CD14-positive monocyte (primary cell): ENCODE data around the gene ARFGAP1. TPM values are rescaled to one million over a fixed set of nuclear protein-coding genes. Genes with fewer than 3 reads are reported as not detected.

ENCODE experiments used
- DNase-seq, 3 donors: peaks; one replicate each; pipeline ENCODE4 v3.0.0-alpha.2; 2011 to 2022
- H2AFZ ChIP-seq: 2 replicates; pipeline ENCODE4 v1.6.0; 2012; ENCODE audit warnings: mild to moderate bottlenecking, low read depth, low read length, inconsistent platforms; ENCODE audit not compliant: insufficient read depth, poor library complexity, severe bottlenecking
- H3K27ac ChIP-seq, 2 donors: 1 replicate in 1 of 2; 2 replicates in 1 of 2; pipeline ENCODE4 v1.5.1; 2012 to 2013; ENCODE audit warnings: low read length in 2 of 2, control low read depth in 1 of 2, inconsistent platforms in 1 of 2, low read depth in 1 of 2, mild to moderate bottlenecking in 1 of 2
- H3K27me3 ChIP-seq, 2 donors: one replicate each; pipeline versions ENCODE4 v1.6.0 to v1.6.1; 2011 to 2013; ENCODE audit warnings: low read length in 2 of 2; ENCODE audit not compliant: control insufficient read depth in 2 of 2, insufficient read depth in 2 of 2
- H3K36me3 ChIP-seq, 2 donors: replicated peaks in 1 of 2; 1 replicate in 1 of 2; 2 replicates in 1 of 2; pipeline versions ENCODE4 v1.5.1 to v1.6.1; 2012 to 2013; ENCODE audit warnings: low read length in 2 of 2, control low read depth in 1 of 2, inconsistent platforms in 1 of 2, mild to moderate bottlenecking in 1 of 2; ENCODE audit not compliant: insufficient read depth in 2 of 2, control insufficient read depth in 1 of 2
- H3K4me1 ChIP-seq, 2 donors: 1 replicate in 1 of 2; 2 replicates in 1 of 2; pipeline versions ENCODE4 v1.5.1 to v1.6.1; 2012 to 2013; ENCODE audit warnings: low read length in 2 of 2, control low read depth in 1 of 2, inconsistent platforms in 1 of 2, mild to moderate bottlenecking in 1 of 2, moderate library complexity in 1 of 2; ENCODE audit not compliant: insufficient read depth in 2 of 2, control insufficient read depth in 1 of 2
- H3K4me2 ChIP-seq: replicated peaks from 2 replicates; pipeline ENCODE3; 2012; ENCODE audit warnings: low read length, moderate library complexity, mild to moderate bottlenecking; ENCODE audit not compliant: poor library complexity, severe bottlenecking; ENCODE audit errors: extremely low read depth
- H3K4me3 ChIP-seq, 3 experiments: fragments of 200-600 bp in 1 of 3; sonication (generic) in 1 of 3; replicated peaks in 1 of 3; 1 replicate in 2 of 3; 2 replicates in 1 of 3; pipeline ENCODE4 v1.5.1; 2011 to 2013; ENCODE audit warnings: low read length in 3 of 3, mild to moderate bottlenecking in 3 of 3, control low read depth in 2 of 3, low read depth in 2 of 3, inconsistent platforms in 1 of 3, moderate library complexity in 1 of 3
- H3K79me2 ChIP-seq: 2 replicates; pipeline ENCODE4 v1.6.0; 2012; ENCODE audit warnings: mild to moderate bottlenecking, control low read depth, inconsistent platforms, low read length, moderate library complexity; ENCODE audit not compliant: insufficient read depth
- H3K9ac ChIP-seq: 2 replicates; pipeline ENCODE4 v1.6.0; 2017; ENCODE audit warnings: low read length, mild to moderate bottlenecking; ENCODE audit not compliant: insufficient read depth, poor library complexity, severe bottlenecking
- H3K9me3 ChIP-seq, 2 donors: replicated peaks in 1 of 2; 1 replicate in 1 of 2; 2 replicates in 1 of 2; pipeline versions ENCODE4 v1.5.1 to v1.6.1; 2012 to 2013; ENCODE audit warnings: low read length in 2 of 2, control low read depth in 1 of 2; ENCODE audit not compliant: control insufficient read depth in 1 of 2, insufficient read depth in 1 of 2
- H4K20me1 ChIP-seq: 2 replicates; pipeline ENCODE4 v1.6.0; 2012; ENCODE audit warnings: mild to moderate bottlenecking, low read length, control low read depth, moderate library complexity; ENCODE audit not compliant: insufficient read depth
- H3K27ac Mint-ChIP-seq, 7 donors: one replicate each; pipeline ENCODE4 v1.8.0; 2020; ENCODE audit warnings: mild to moderate bottlenecking in 7 of 7, mixed read lengths in 7 of 7, moderate library complexity in 6 of 7, inconsistent platforms in 2 of 7
- H3K27me3 Mint-ChIP-seq, 3 donors: one replicate each; pipeline ENCODE4 v1.8.0; 2021 to 2022; ENCODE audit warnings: low read depth in 3 of 3, mild to moderate bottlenecking in 3 of 3, mixed read lengths in 3 of 3, moderate library complexity in 3 of 3, inconsistent platforms in 1 of 3
- H3K36me3 Mint-ChIP-seq, 2 donors: one replicate each; pipeline ENCODE4 v1.8.0; 2020; ENCODE audit warnings: mixed read lengths in 2 of 2, inconsistent platforms in 1 of 2, mild to moderate bottlenecking in 1 of 2
- H3K4me1 Mint-ChIP-seq: one replicate; pipeline ENCODE4 v1.8.0; 2020; ENCODE audit warnings: mild to moderate bottlenecking, mixed read lengths
- H3K4me3 Mint-ChIP-seq, 2 donors: one replicate each; pipeline ENCODE4 v1.8.0; 2020; ENCODE audit warnings: mild to moderate bottlenecking in 2 of 2, mixed read lengths in 2 of 2, moderate library complexity in 1 of 2
- H3K9me3 Mint-ChIP-seq, 7 donors: one replicate each; pipeline ENCODE4 v1.8.0; 2020 to 2022; ENCODE audit warnings: mixed read lengths in 7 of 7, mild to moderate bottlenecking in 6 of 7, moderate library complexity in 6 of 7, inconsistent platforms in 2 of 7
- WGBS: methylation state at CpG from one replicate; pipeline ENCODE4 v1.1.5; 2013; ENCODE audit warnings: missing lambda C conversion rate; ENCODE audit not compliant: insufficient coverage; 5-methylcytosine and 5-hydroxymethylcytosine counted together
- intact Hi-C, 2 donors: fragments of 100-400 bp; cut with micrococcal nuclease; formaldehyde crosslinking; loops; one replicate each; pipeline versions ENCODE4 v1.15.0 to v1.15.1; 2023
- polyA plus RNA-seq, 3 donors: library from polyadenylated mRNA; depleted of rRNA in 1 of 3; unstranded in 2 of 3; stranded (reverse) in 1 of 3; fragments of 300-500 nt in 2 of 3; fragments of >200 nt in 1 of 3; fragmentation: Illumina TruSeq in 2 of 3; gene quantifications; 1 replicate in 2 of 3; 2 replicates in 1 of 3; pipeline ENCODE4 v1.2.3, GENCODE V29; 2012 to 2021
- TF ChIP-seq, protein P1 (sequence below): fragments of 200-600 bp; IDR thresholded peaks from one replicate; pipeline ENCODE4 v1.8.0; 2022; ENCODE audit warnings: antibody characterized with exemption, mild to moderate bottlenecking

Gene ARFGAP1
- polyA plus RNA-seq, 3 donors, result 11.2 to 99.8 (median 14.1) TPM

DNA sequence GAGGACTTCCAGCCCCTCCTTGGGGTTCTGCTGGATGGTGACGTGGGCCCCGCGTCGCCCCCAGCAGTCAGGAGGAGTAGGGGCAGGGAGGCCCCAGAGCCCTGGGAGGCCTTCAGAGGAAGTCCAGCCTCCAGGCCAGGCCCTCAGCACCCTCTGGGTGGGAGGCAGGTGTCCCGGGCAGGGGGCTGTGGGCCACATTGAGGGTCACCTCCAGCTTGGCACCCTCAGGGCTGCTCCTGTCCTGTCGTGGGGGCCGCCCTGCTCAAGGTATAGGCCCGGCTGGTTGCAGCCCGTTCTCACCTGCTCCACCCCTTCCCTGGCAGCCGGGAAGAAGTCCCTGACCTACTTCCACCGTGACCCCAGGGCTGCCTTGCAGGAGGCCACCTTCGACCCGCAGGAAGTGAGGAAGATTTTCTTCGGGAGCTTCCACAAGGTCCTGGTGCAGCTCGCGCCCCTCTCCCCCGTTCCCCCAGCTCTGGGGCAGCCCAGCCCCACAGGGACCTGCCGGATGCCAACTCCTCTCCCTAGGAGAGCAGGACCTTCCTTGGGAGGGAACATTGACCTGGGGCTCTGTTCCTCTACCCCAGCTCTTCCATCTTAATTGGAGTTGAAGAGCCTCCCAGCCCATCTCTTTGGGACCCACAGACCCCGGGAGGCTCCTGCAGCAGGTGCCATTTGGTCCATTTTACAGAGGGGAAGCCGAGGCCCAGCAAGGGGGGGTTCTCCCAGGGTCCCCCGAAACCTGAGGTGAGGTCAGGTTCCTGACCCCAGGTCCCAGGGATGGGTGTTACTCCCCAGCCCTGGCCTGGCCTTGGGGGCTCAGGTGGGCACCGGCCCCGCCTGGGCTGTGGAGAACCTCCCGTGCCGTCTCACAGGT, 46.8 kb downstream of the ARFGAP1 start:
- WGBS, result 86% methylated on average over 20 of the region's 25 CpGs

DNA sequence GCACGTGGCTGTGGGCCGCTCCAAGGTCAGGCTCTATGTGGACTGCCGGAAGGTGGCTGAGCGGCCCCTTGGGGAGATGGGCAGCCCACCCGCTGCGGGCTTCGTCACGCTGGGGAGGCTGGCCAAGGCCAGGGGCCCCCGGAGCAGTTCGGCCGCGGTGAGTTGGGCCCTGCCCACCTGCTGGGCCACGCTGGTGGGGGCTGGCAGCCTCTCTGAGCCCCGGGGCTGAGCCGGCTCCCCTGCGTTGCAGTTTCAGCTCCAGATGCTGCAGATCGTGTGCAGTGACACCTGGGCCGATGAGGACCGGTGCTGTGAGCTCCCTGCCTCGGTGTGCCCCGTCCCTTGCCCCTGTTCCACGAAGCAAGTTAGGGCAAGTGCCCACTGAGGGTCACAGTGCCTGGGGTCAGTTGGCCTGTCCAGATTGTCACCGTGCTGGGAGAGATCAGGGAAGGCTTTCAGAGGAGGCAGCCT, 47.5 kb downstream of the ARFGAP1 start:
- no peaks in the 10 kb centered on the region for H3K4me1 ChIP-seq
- Mint-ChIP-seq H3K9me3 (no peaks in the 10 kb centered on the region), H3K27ac (no peak overlapping the region), H3K4me3 (no peak overlapping the region), H3K27me3 (peaks cover 3 to 12% (median 11%) of the 10 kb centered on the region in 3 donors), H3K36me3 (no peaks in the 10 kb centered on the region), H3K4me1 (no peaks in the 10 kb centered on the region)
- intact Hi-C loops, result no loop called here
- no peak for DNase-seq
- TF ChIP-seq, protein P1, sequence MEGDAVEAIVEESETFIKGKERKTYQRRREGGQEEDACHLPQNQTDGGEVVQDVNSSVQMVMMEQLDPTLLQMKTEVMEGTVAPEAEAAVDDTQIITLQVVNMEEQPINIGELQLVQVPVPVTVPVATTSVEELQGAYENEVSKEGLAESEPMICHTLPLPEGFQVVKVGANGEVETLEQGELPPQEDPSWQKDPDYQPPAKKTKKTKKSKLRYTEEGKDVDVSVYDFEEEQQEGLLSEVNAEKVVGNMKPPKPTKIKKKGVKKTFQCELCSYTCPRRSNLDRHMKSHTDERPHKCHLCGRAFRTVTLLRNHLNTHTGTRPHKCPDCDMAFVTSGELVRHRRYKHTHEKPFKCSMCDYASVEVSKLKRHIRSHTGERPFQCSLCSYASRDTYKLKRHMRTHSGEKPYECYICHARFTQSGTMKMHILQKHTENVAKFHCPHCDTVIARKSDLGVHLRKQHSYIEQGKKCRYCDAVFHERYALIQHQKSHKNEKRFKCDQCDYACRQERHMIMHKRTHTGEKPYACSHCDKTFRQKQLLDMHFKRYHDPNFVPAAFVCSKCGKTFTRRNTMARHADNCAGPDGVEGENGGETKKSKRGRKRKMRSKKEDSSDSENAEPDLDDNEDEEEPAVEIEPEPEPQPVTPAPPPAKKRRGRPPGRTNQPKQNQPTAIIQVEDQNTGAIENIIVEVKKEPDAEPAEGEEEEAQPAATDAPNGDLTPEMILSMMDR, result no peak
- 88% methylated on average over 23 of the region's 23 CpGs for WGBS
- no peak overlapping the region for H3K9ac ChIP-seq
- H3K36me3 ChIP-seq, result no peaks in the 10 kb centered on the region
- H2AFZ ChIP-seq, result no peak overlapping the region
- H3K79me2 ChIP-seq, result no peaks in the 10 kb centered on the region
- H3K27me3 ChIP-seq, result peaks cover 0 to 3% of the 10 kb centered on the region in 2 donors
- H3K4me3 ChIP-seq, result no peak overlapping the region
- no peak overlapping the region for H3K27ac ChIP-seq
- H3K4me2 ChIP-seq, result no peak overlapping the region
- H4K20me1 ChIP-seq, result no peaks in the 10 kb centered on the region
- H3K9me3 ChIP-seq, result no peaks in the 10 kb centered on the region

More for the DNA sequence above, 46.8 kb downstream of the ARFGAP1 start:
- intact Hi-C loops, result no loop called here
- Histone ChIP-seq H3K27me3 (peaks cover 0 to 3% of the 10 kb centered on the region in 2 donors), H3K4me1 (no peaks in the 10 kb centered on the region), H3K9me3 (no peaks in the 10 kb centered on the region), H4K20me1 (no peaks in the 10 kb centered on the region), H3K9ac (no peak overlapping the region), H3K4me2 (no peak overlapping the region), H3K79me2 (no peaks in the 10 kb centered on the region), H2AFZ (no peak overlapping the region), H3K36me3 (no peaks in the 10 kb centered on the region), H3K27ac (no peak overlapping the region), H3K4me3 (no peak overlapping the region)
- DNase-seq, result no peak
- no peaks in the 10 kb centered on the region for H3K4me1 Mint-ChIP-seq
- peaks cover 3 to 12% (median 11%) of the 10 kb centered on the region in 3 donors for H3K27me3 Mint-ChIP-seq
- TF ChIP-seq, protein P1, result no peak
- no peaks in the 10 kb centered on the region for H3K36me3 Mint-ChIP-seq
- no peak overlapping the region for H3K27ac Mint-ChIP-seq
- no peak overlapping the region for H3K4me3 Mint-ChIP-seq
- H3K9me3 Mint-ChIP-seq, result no peaks in the 10 kb centered on the region
